ENCODE measurements around the gene SNAP47.
A peak's percentile ranks its signal among the peaks of the same experiment; 100 is the strongest.
"Not testable (repeated sequence)": the region's sequence is repeated elsewhere in the genome, so short reads cannot be mapped to it uniquely, and the experiment has no call there.

SNAP47 gene, protein sequence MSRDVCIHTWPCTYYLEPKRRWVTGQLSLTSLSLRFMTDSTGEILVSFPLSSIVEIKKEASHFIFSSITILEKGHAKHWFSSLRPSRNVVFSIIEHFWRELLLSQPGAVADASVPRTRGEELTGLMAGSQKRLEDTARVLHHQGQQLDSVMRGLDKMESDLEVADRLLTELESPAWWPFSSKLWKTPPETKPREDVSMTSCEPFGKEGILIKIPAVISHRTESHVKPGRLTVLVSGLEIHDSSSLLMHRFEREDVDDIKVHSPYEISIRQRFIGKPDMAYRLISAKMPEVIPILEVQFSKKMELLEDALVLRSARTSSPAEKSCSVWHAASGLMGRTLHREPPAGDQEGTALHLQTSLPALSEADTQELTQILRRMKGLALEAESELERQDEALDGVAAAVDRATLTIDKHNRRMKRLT

DNA sequence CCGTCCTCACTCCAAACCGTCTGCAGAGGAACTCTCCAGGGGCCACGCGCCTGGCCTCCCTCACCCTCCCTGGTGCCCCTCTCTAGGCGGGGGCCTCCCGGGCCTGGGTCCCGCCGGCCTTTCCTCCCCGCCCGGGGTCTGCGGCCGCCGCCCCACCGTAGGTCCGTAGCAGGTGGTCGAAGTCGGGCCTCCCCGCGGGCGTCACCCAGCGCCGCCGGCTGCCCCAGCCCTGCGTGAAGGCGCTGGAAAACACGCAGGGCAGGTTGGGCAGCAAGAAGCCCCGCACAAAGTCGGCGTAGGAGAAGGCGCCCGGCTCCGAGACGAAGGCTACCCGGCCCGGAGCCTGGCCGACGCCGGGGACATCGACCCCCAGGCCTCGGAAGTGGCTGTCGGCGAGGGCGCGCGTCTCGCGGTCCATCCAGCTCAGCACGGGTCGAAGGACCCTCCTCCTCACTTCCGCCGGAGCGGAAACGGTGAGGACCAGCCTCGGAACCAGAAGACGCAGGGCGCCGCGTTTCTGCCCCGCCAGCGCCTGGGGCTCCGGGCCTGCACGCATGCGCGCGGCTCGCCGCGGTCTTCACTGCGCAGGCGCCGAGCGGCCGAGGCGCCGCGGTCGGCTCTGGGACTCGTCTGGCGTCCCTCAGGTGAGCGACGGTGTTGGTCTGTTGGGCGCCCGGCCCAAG lies at the start of gene SNAP47, which contains the start of gene JMJD4:
SNAP47 (plus strand) TSS at position 580 of the 683 bp plus-strand sequence. CDS start 12,302 bp downstream, outside the sequence.
JMJD4 (minus strand) TSS at position 447 of the 683 bp plus-strand sequence; CDS start at position 418, 29 bp downstream.
- peaks cover 61% of the 10 kb centered on the region for H3K36me3 Mint-ChIP-seq (ENCODE audit: low read depth)
- no peaks in the 10 kb centered on the region for H3K9me3 Mint-ChIP-seq
- peak within 1 kb of the TSS; percentile 89 for H3K27ac Mint-ChIP-seq
- peak within 1 kb of the TSS; percentile 93 for H3K4me3 Mint-ChIP-seq
- no peaks in the 10 kb centered on the region for H3K27me3 Mint-ChIP-seq
- DNase-seq = peak; percentile 98
- H3K4me1 Mint-ChIP-seq (ENCODE audit: low read depth) = peaks cover 48% of the 10 kb centered on the region

DNA sequence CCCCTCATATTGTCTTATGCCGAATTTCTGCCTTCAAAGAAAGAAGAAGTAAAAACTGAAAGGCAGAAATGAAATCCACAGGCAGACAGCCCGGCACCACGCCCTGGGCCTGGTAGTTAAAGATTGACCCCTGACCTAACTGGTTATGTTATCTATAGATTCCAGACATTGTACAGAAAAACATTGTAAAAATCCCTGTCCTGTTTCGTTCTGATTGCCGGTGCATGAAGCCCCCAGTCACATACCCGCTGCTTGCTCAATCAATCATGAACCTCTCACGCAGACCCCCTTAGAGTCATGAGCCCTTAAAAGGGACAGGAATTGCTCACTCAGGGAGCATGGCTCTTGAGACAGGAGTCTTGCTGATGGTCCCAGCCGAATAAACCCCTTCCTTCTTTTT lies 49.4 kb upstream of the SNAP47 start:
- no peaks in the 10 kb centered on the region for H3K4me1 Mint-ChIP-seq (ENCODE audit: low read depth)
- no peak for DNase-seq
- H3K27ac Mint-ChIP-seq = no peak overlapping the region
- H3K36me3 Mint-ChIP-seq (ENCODE audit: low read depth) = peaks cover 15% of the 10 kb centered on the region
- no peak overlapping the region for H3K4me3 Mint-ChIP-seq
- peaks cover 59% of the 10 kb centered on the region for H3K9me3 Mint-ChIP-seq
- no peaks in the 10 kb centered on the region for H3K27me3 Mint-ChIP-seq

DNA sequence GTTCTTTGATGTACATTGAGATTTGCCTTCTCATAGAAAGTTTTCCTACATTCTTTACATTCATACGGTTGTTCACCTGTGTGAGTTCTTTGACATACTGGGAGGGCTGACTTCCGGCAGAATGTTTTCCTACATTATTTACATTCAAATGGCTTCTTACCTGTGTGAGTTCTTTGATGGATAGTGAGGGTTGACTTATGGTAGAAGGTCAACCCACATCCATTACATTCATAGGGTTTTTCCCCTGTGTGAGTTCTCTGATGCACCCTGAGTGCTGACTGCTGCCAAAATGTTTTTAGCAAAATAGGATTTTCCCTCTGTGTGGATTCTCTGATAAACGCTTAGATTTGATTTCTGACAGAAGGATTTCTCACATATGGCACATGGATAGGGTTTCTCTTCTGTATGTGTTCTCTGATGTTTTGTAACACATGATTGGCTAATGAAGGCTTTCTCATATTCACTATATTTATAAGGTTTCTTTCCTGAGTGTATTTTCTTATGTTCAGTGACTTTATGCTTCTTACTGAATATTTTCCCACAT lies 37.8 kb upstream of the SNAP47 start:
- Mint-ChIP-seq H3K4me1 (ENCODE audit: low read depth) (no peaks in the 10 kb centered on the region), H3K9me3 (peaks cover 63% of the 10 kb centered on the region), H3K36me3 (ENCODE audit: low read depth) (peaks cover 14% of the 10 kb centered on the region), H3K4me3 (no peak overlapping the region), H3K27ac (no peak overlapping the region), H3K27me3 (peaks cover 16% of the 10 kb centered on the region)
- DNase-seq = no peak

DNA sequence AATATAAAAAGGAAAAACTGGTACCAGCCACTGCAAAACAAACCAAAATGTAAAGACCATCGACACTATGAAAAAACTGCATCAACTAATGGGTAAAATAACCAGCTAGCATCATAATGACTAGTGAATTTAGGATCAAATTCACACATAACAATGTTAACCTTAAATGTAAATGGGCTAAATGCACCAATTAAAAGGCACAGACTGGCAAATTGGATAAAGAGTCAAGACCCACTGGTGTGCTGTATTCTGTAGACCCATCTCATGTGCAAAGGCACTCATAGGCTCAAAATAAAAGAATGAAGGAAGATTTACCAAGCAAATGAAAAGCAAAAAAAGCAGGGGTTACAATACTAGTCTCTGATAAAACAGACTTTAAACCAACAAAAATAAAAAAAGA lies 33.6 kb upstream of the SNAP47 start:
- Mint-ChIP-seq H3K27me3 (peaks cover 15% of the 10 kb centered on the region), H3K36me3 (ENCODE audit: low read depth) (peaks cover 15% of the 10 kb centered on the region), H3K9me3 (peaks cover 58% of the 10 kb centered on the region)
- H3K27ac Mint-ChIP-seq; H3K4me1 Mint-ChIP-seq (ENCODE audit: low read depth); H3K4me3 Mint-ChIP-seq; DNase-seq: not testable (repeated sequence)

DNA sequence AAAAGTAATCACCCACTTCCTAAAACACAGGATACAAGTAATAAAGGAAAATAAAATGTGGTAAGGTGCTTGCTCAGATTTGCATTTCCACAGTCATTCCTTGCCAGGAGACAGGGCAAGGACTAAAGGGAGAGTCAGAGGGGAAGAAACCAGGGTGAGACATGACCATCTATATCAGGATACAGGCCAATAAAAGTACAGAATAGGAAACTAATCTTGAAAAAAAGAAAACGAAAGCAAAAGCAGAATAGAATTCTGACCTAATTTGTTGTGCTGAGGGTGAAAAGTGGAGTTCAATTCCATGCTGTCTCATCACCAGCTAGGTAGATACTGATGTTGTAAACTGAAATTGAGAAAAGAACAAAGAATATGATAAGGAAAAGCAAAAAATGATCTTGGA lies 27.4 kb upstream of the SNAP47 start:
- Mint-ChIP-seq H3K4me3 (no peak overlapping the region), H3K4me1 (ENCODE audit: low read depth) (peaks cover 11% of the 10 kb centered on the region), H3K36me3 (ENCODE audit: low read depth) (peaks cover 3% of the 10 kb centered on the region), H3K9me3 (peaks cover 32% of the 10 kb centered on the region), H3K27ac (no peak overlapping the region), H3K27me3 (no peaks in the 10 kb centered on the region)
- DNase-seq = no peak

DNA sequence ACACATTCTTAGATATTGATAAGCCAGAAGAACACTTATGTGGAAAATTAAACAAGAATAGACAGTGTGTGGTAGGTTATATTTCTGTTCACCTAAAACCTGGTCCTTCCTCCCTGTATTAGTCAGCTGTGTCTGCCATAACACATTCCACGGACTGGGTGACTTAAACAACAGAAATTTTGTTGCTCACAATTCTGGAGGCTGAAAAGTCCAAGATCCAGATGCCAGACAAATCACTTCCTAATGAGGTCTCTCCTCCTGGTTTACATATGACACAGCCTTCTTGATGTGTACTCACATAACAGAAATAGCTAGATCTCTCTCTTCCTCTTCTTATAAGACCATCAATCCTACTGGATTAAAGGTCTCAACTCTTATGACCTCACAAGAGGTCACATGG lies 25.8 kb upstream of the SNAP47 start:
- Mint-ChIP-seq H3K9me3 (peaks cover 21% of the 10 kb centered on the region), H3K36me3 (ENCODE audit: low read depth) (peaks cover 2% of the 10 kb centered on the region), H3K27me3 (no peaks in the 10 kb centered on the region), H3K4me1 (ENCODE audit: low read depth) (peaks cover 11% of the 10 kb centered on the region), H3K27ac (no peak overlapping the region), H3K4me3 (no peak overlapping the region)
- DNase-seq = no peak

DNA sequence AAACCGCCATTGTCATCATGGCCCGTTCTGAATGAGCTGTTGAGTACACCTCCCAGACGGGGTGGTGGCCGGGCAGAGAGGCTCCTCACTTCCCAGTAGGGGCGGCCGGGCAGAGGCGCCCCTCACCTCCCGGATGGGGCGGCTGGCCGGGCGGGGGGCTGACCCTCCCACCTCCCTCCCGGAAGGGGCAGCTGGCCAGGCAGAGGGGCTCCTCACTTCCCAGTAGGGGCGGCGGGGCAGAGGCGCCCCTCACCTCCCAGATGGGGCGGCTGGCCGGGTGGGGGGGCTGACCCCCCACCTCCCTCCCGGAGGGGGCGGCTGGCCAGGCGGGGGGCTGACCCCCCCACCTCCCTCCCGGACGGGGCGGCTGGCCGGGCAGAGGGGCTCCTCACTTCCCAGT lies 24.8 kb upstream of the SNAP47 start:
- Mint-ChIP-seq H3K4me1 (ENCODE audit: low read depth) (peaks cover 11% of the 10 kb centered on the region), H3K9me3 (peaks cover 30% of the 10 kb centered on the region)
- not testable (repeated sequence) for H3K27me3 Mint-ChIP-seq; DNase-seq; H3K27ac Mint-ChIP-seq; H3K4me3 Mint-ChIP-seq; H3K36me3 Mint-ChIP-seq (ENCODE audit: low read depth)

DNA sequence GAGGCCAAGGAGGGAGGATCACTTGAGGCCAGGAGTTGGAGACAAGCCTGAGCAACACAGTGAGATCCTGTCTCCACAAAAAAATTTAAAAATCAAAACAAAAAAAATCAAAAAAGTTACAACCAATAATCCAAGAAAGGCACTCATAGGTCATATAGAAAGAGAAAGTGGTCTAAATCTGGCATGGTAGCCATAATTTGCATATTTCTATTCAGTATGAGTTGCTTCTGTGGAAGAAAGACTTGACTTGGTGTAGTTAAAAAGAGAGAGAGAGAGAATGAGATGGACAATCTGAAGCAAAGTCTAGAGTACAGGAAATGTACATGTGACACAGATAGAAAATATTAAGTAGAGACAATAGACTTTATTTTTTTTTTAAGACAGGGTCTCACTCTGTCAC lies 22.6 kb upstream of the SNAP47 start:
- Mint-ChIP-seq H3K9me3 (peaks cover 46% of the 10 kb centered on the region), H3K36me3 (ENCODE audit: low read depth) (peaks cover 6% of the 10 kb centered on the region)

DNA sequence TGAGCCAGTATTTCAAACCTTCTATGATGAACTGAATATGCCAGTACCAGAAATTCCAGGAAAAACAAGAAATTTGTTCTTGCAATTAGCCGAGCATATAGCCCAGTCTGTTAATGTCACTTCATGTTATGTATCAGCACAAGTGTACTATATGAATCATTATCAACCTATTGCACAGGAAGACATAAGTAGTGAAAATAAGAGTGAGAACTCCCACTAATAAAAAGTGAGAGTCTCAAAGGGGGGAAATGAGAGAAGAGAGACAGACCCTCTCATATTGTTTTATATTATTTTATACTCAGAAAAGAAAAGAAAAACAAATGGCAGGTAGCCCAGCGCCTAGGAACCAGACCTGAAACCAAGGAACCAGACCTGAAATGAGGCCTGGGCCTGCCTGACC lies 16.3 kb upstream of the SNAP47 start:
- Mint-ChIP-seq H3K27me3 (no peaks in the 10 kb centered on the region), H3K4me1 (ENCODE audit: low read depth) (no peaks in the 10 kb centered on the region), H3K36me3 (ENCODE audit: low read depth) (peaks cover 20% of the 10 kb centered on the region), H3K4me3 (no peak overlapping the region), H3K9me3 (peaks cover 78% of the 10 kb centered on the region), H3K27ac (no peak overlapping the region)
- no peak for DNase-seq

More for the DNA sequence above, 22.6 kb upstream of the SNAP47 start:
- H3K4me1 Mint-ChIP-seq (ENCODE audit: low read depth) = peaks cover 9% of the 10 kb centered on the region
- H3K27me3 Mint-ChIP-seq = no peaks in the 10 kb centered on the region
- H3K4me3 Mint-ChIP-seq = no peak overlapping the region
- no peak overlapping the region for H3K27ac Mint-ChIP-seq
- no peak for DNase-seq

DNA sequence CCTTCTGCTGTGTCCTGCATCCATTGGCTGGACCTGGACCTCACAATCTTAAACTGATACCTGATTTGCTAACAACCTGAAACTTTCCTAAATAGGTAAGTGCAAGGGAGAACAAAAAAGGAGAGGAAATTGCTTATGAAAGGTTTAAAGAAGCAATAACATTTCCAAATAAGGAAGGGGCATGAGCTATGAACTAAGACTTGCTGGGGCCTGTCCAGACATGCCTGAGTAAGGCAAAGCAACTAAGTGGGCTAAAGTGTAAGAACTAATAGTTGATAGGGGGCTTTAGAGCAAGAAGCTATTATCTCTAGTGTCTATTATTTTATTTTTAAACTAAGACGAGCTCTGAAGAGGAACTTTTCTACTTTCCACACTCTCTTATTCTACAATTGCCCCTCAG lies 11.8 kb upstream of the SNAP47 start:
- Mint-ChIP-seq H3K9me3 (peaks cover 43% of the 10 kb centered on the region), H3K4me3 (no peak overlapping the region), H3K36me3 (ENCODE audit: low read depth) (peaks cover 15% of the 10 kb centered on the region), H3K27ac (no peak overlapping the region), H3K4me1 (ENCODE audit: low read depth) (peaks cover 10% of the 10 kb centered on the region), H3K27me3 (no peaks in the 10 kb centered on the region)
- DNase-seq = no peak

DNA sequence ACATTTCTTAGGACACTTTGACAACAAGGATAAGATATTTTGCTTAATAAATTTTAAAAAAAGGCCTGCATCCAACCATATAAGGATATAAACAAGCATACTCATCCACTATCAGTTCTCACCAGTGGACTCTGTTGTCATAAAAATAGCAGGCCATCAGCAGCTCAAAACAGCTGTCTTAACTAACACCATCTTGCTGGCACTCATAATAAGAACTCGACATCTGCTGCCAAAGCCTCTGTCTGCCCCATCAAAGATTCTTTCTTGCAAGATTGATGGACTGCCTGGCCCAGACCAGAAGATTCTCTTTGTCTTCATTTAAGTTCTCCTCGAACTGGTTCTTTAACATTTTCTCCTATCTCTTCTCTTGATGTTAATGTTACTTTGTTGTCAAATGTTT lies 10.2 kb upstream of the SNAP47 start:
- no peak for DNase-seq
- H3K4me1 Mint-ChIP-seq (ENCODE audit: low read depth) = peaks cover 24% of the 10 kb centered on the region
- H3K36me3 Mint-ChIP-seq (ENCODE audit: low read depth) = peaks cover 8% of the 10 kb centered on the region
- no peak overlapping the region for H3K4me3 Mint-ChIP-seq
- no peak overlapping the region for H3K27ac Mint-ChIP-seq
- peaks cover 30% of the 10 kb centered on the region for H3K9me3 Mint-ChIP-seq
- H3K27me3 Mint-ChIP-seq = no peaks in the 10 kb centered on the region

DNA sequence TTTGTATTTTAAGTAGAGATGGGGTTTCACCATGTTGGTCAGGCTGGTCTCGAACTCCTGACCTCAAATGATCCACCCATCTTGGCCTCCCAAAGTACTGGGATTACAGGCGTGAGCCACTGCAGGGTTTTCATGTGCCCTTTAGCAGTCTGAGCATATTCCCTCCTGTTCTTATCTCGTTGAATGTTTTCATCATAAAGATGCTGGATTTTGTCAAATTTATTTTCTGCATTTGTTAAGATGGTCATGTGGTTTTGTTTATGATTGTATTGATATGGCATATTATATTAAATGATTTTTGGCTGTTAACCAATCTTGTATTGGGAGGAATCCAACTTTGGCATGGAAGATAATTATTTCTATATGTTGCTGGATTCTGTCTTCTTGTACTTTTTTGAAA lies 8.9 kb upstream of the SNAP47 start:
- Mint-ChIP-seq H3K4me3 (no peak overlapping the region), H3K27me3 (no peaks in the 10 kb centered on the region), H3K36me3 (ENCODE audit: low read depth) (peaks cover 16% of the 10 kb centered on the region), H3K9me3 (peaks cover 20% of the 10 kb centered on the region), H3K4me1 (ENCODE audit: low read depth) (peaks cover 28% of the 10 kb centered on the region), H3K27ac (no peak overlapping the region)
- no peak for DNase-seq

DNA sequence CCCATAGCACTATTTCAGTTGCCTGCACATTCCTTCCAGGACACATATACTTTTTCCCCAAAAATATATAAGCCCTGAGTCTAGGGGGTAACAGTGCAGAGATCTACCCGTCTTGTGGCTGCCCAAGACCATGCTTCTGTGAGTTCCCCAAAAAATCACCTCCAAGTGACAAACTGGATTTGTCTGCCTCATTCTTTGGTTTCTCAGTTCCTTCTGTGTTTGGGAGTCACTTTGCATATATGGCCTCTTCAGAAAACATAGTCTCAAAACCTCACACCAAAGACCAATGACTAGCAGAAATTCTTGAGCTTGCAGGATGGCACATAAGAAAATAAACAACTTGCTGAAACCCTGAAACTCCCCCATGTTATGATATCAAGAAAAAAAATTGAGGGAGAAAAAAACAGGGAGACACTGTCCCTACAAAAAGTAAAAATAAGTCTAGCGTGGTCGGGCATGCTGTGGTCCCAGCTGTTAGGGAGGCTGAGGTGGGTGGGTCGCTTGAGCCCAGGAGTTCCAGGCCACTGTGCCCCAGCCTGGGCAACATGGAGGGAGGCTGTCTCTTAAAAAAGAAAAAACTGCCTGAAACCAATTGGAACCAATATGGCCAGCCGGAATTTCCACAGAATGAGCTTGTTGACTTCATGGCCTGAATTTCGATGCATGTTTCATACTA lies 8.2 kb upstream of the SNAP47 start:
- H3K27me3 Mint-ChIP-seq = no peaks in the 10 kb centered on the region
- H3K36me3 Mint-ChIP-seq (ENCODE audit: low read depth) = peaks cover 18% of the 10 kb centered on the region
- H3K4me1 Mint-ChIP-seq (ENCODE audit: low read depth) = peaks cover 28% of the 10 kb centered on the region
- no peak overlapping the region for H3K4me3 Mint-ChIP-seq
- peaks cover 12% of the 10 kb centered on the region for H3K9me3 Mint-ChIP-seq
- no peak overlapping the region for H3K27ac Mint-ChIP-seq
- no peak for DNase-seq

DNA sequence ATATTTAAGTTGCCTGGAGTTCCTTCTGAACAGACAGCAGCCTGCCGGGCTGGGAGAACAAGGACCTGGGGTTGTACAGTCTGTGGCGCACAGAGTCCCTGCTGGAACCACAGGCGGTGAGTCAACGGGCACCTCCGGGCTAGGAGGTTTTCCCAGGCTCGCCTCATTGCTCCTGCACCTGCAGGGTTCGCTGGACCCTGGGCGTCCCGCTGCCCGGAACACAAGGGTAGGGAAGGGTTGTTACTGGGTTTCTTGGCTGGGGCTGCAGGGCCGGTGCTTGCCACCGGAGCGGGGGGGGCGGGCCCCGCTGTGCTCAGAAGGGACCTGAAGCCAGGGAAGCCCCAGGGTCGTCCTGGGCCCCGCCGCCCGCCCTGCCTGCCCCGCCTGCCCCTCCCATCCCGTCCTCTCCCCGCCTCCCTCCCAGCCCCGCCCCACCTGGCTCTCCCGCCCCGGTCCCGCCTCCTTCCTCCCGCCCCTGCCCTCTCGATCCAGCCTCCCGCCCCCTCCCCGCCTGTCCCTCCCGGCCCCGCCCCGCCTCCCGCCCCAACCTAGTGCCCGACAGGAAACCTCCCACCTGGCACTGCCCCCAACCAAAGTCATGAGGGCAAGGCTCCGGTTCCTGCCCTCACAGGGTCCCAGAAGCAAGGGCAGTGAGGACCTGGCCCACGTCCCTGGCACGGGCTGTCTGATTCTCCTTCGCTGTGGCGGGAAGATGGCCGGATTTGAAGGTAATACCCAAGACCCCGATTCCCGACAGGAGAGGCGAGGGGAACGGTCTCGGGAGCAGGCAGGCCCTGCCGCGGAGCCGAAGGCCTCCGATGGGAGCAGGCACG lies 7.0 kb upstream of the SNAP47 start:
- Mint-ChIP-seq H3K27ac (peak overlapping the region; percentile 83), H3K4me3 (peak overlapping the region; percentile 77), H3K27me3 (no peaks in the 10 kb centered on the region), H3K4me1 (ENCODE audit: low read depth) (peaks cover 33% of the 10 kb centered on the region), H3K36me3 (ENCODE audit: low read depth) (peaks cover 26% of the 10 kb centered on the region), H3K9me3 (peaks cover 3% of the 10 kb centered on the region)
- DNase-seq = peak; percentile 76
